HCT116 (cell line): ENCODE results near the gene ANXA6.

Experiments
- POLR2A ChIP-seq: IDR thresholded peaks from 2 replicates; pipeline ENCODE4 v1.7.0; 2011; ENCODE audit warnings: borderline replicate concordance; ENCODE audit not compliant: insufficient read depth, insufficient read length; ENCODE audit errors: extremely low read depth
- SIN3A ChIP-seq: IDR thresholded peaks from 2 replicates; pipeline ENCODE4 v1.6.1; 2012; ENCODE audit warnings: low read depth
- TF ChIP-seq, protein P1 (sequence below), 3 experiments: fragments of 200-600 bp in 1 of 3; sonication (generic) in 1 of 3; IDR thresholded peaks in 2 of 3; conservative IDR thresholded peaks in 1 of 3; 2 replicates each; pipeline ENCODE4 v1.5.1; 2012 to 2017; ENCODE audit warnings: low read depth in 2 of 3, low read length in 2 of 3, antibody characterized with exemption in 1 of 3, borderline replicate concordance in 1 of 3, control low read depth in 1 of 3, mild to moderate bottlenecking in 1 of 3, mixed read lengths in 1 of 3, mixed run types in 1 of 3, moderate library complexity in 1 of 3; ENCODE audit not compliant: insufficient read depth in 1 of 3

DNA sequence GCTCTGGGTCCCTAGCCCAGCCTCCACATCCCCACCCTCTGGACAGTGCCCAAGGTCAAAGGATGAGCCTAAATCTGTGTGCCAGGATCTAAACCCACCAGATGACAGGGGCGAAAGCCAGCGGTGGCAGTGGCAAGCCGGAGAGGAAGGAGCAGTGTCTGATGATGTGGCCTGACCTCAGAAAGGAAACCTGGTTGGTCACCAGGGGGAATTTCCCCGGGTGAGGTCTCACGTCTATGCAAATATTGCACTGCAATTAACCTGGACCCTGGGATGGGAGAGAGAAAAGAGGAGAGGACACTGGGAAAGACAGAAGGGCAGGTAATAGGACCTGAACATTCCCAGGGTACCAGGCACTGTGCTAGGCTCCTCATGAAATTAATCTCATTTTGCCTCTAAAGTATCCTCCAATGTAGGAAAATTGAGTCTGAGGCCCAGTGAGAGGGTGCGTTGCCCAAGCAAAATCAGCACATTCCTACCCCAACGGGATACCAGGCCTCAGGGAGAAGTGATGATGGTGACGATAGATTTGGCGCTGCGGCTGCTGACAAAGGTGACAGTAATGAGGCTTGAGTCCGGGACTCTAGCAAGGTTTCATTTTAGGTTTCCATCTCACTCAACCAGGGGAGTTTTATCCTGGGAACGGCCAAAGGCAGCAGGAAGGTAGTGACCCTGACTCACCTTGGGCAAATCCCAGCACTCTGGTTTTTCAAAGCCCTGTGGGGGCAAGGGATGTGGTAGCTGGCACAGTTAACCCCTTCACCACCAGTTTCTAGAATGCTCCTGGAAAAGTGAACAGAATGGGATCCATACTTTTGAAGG lies 63.3 kb downstream of the ANXA6 start:
- TF ChIP-seq, protein P1, sequence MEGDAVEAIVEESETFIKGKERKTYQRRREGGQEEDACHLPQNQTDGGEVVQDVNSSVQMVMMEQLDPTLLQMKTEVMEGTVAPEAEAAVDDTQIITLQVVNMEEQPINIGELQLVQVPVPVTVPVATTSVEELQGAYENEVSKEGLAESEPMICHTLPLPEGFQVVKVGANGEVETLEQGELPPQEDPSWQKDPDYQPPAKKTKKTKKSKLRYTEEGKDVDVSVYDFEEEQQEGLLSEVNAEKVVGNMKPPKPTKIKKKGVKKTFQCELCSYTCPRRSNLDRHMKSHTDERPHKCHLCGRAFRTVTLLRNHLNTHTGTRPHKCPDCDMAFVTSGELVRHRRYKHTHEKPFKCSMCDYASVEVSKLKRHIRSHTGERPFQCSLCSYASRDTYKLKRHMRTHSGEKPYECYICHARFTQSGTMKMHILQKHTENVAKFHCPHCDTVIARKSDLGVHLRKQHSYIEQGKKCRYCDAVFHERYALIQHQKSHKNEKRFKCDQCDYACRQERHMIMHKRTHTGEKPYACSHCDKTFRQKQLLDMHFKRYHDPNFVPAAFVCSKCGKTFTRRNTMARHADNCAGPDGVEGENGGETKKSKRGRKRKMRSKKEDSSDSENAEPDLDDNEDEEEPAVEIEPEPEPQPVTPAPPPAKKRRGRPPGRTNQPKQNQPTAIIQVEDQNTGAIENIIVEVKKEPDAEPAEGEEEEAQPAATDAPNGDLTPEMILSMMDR (IDR thresholded peaks at IDR 0.05 in 2 of 3, conservative IDR thresholded peaks at IDR 0.05 in 1 of 3; ENCODE audit: borderline replicate concordance in 1 of 3, insufficient read depth in 1 of 3, low read depth in 2 of 3, low read length in 2 of 3), result no peak
- TF ChIP-seq SIN3A, result no peak
- no peak for TF ChIP-seq POLR2A
